Mesenchymal stem cell (in vitro differentiated cells and primary cell): ENCODE data around the gene PRPS1.

Experiments
- DNase-seq: peaks from one replicate; pipeline ENCODE4 v3.0.0-alpha.2; 2013
- H2AFZ ChIP-seq: one replicate; pipeline ENCODE4 v1.6.1; 2013; ENCODE audit warnings: low read depth, mild to moderate bottlenecking, control low read depth, inconsistent platforms, low read length, moderate library complexity
- H2AK5ac ChIP-seq: 2 replicates; pipeline ENCODE4 v1.6.1; 2013; ENCODE audit warnings: low read length, moderate library complexity, mild to moderate bottlenecking, inconsistent platforms; ENCODE audit not compliant: severe bottlenecking
- H2BK120ac ChIP-seq: one replicate; pipeline ENCODE4 v1.6.1; 2013; ENCODE audit warnings: low read depth, mild to moderate bottlenecking, inconsistent platforms, low read length, moderate library complexity
- H2BK12ac ChIP-seq, 2 experiments: one replicate each; pipeline ENCODE4 v1.6.1; 2013; ENCODE audit warnings: inconsistent platforms in 2 of 2, low read length in 2 of 2, mild to moderate bottlenecking in 2 of 2, moderate library complexity in 2 of 2, control low read depth in 1 of 2
- H2BK15ac ChIP-seq: one replicate; pipeline ENCODE4 v1.6.1; 2013; ENCODE audit warnings: mild to moderate bottlenecking, low read depth, inconsistent platforms; ENCODE audit not compliant: poor library complexity, severe bottlenecking
- H2BK5ac ChIP-seq: 2 replicates; pipeline ENCODE4 v1.6.1; 2013; ENCODE audit warnings: low read depth, mild to moderate bottlenecking, low read length, control low read depth, inconsistent platforms; ENCODE audit not compliant: poor library complexity, severe bottlenecking
- H3K14ac ChIP-seq, 2 experiments: one replicate each; pipeline ENCODE4 v1.6.1; 2013; ENCODE audit warnings: inconsistent platforms in 2 of 2, low read length in 2 of 2, control low read depth in 1 of 2, mild to moderate bottlenecking in 1 of 2, moderate library complexity in 1 of 2
- H3K18ac ChIP-seq, 2 experiments: one replicate each; pipeline ENCODE4 v1.6.1; 2013; ENCODE audit warnings: inconsistent platforms in 2 of 2, low read length in 2 of 2, control low read depth in 1 of 2, low read depth in 1 of 2, mild to moderate bottlenecking in 1 of 2
- H3K23ac ChIP-seq, 2 experiments: one replicate each; pipeline ENCODE4 v1.6.1; 2013; ENCODE audit warnings: inconsistent platforms in 2 of 2, low read length in 2 of 2, mild to moderate bottlenecking in 2 of 2, moderate library complexity in 2 of 2, control low read depth in 1 of 2
- H3K27ac ChIP-seq: 2 replicates; pipeline ENCODE4 v1.5.1; 2013; ENCODE audit warnings: mild to moderate bottlenecking, moderate library complexity, low read length, control low read depth, inconsistent platforms; ENCODE audit not compliant: poor library complexity, severe bottlenecking
- H3K27me3 ChIP-seq, 2 experiments: 2 replicates each; pipeline versions ENCODE4 v1.6.1 to v1.7.0; 2013; ENCODE audit warnings: low read length in 2 of 2, mild to moderate bottlenecking in 2 of 2, moderate library complexity in 2 of 2, control low read depth in 1 of 2, inconsistent platforms in 1 of 2; ENCODE audit not compliant: control insufficient read depth in 1 of 2, insufficient read depth in 1 of 2
- H3K36me3 ChIP-seq, 2 experiments: 2 replicates each; pipeline versions ENCODE4 v1.6.1 to v1.7.0; 2013; ENCODE audit warnings: low read length in 2 of 2, control low read depth in 1 of 2, inconsistent platforms in 1 of 2, low read depth in 1 of 2, mild to moderate bottlenecking in 1 of 2; ENCODE audit not compliant: insufficient read depth in 2 of 2, control insufficient read depth in 1 of 2
- H3K4ac ChIP-seq, 2 experiments: one replicate each; pipeline ENCODE4 v1.6.1; 2013; ENCODE audit warnings: inconsistent platforms in 2 of 2, low read length in 2 of 2, mild to moderate bottlenecking in 2 of 2, moderate library complexity in 2 of 2, control low read depth in 1 of 2, low read depth in 1 of 2
- H3K4me1 ChIP-seq: 2 replicates; pipeline ENCODE4 v1.6.1; 2013; ENCODE audit warnings: low read depth, low read length, control low read depth; ENCODE audit not compliant: control insufficient read depth, insufficient read depth
- H3K4me2 ChIP-seq: 2 replicates; pipeline ENCODE4 v1.6.1; 2013; ENCODE audit warnings: low read length, mild to moderate bottlenecking, inconsistent platforms; ENCODE audit not compliant: poor library complexity, severe bottlenecking
- H3K4me3 ChIP-seq, 2 experiments: 2 replicates each; pipeline versions ENCODE4 v1.5.1 to v1.7.0; 2013; ENCODE audit warnings: low read length in 2 of 2, mild to moderate bottlenecking in 2 of 2, control low read depth in 1 of 2, low read depth in 1 of 2; ENCODE audit not compliant: insufficient read depth in 1 of 2
- H3K79me1 ChIP-seq: replicated peaks from 2 replicates; pipeline ENCODE4 v1.6.1; 2013; ENCODE audit warnings: mild to moderate bottlenecking, control low read depth, low read length, inconsistent platforms; ENCODE audit not compliant: poor library complexity, severe bottlenecking
- H3K9ac ChIP-seq: 2 replicates; pipeline ENCODE4 v1.7.0; 2013; ENCODE audit warnings: mild to moderate bottlenecking, low read length, moderate library complexity
- H3K9me3 ChIP-seq: 2 replicates; pipeline ENCODE4 v1.7.0; 2013; ENCODE audit warnings: mild to moderate bottlenecking, low read length; ENCODE audit not compliant: control insufficient read depth
- H4K8ac ChIP-seq: one replicate; pipeline ENCODE4 v1.6.1; 2013; ENCODE audit warnings: inconsistent platforms, mild to moderate bottlenecking, low read length, moderate library complexity
- H4K91ac ChIP-seq: one replicate; pipeline ENCODE4 v1.6.1; 2013; ENCODE audit warnings: mild to moderate bottlenecking, low read length, inconsistent platforms
- WGBS: methylation state at CpG from one replicate; pipeline ENCODE4 v1.1.7; 2013; ENCODE audit warnings: mixed read lengths; 5-methylcytosine and 5-hydroxymethylcytosine counted together

The PRPS1 gene

DNA sequence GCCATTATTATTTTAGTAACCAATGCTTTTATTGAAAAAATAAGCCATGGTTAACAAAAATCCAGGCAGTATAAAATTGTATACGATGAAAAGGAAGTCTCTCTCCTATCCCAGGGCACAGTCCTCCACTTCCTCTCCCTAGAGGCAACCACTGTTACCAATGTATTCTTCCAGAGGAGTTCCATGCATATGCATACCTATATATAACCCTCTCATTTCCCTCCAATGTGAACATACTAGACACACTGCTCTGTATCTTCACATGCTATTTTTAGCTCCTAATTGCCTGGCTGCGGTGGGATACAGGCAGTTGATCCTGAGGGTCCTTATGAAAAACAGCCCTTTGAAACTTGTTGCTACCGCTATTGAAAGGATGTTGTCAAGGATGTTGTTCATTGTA lies 33.8 kb downstream of the PRPS1 start:
- DNase-seq: no peak
- WGBS: 70% methylated on average over 3 of the region's 3 CpGs
- no peak overlapping the region for H4K91ac ChIP-seq
- H2AK5ac ChIP-seq: no peak overlapping the region
- no peaks in the 10 kb centered on the region for H3K79me1 ChIP-seq
- H3K4me1 ChIP-seq: no peaks in the 10 kb centered on the region
- no peak overlapping the region for H2BK12ac ChIP-seq
- H2BK120ac ChIP-seq: no peak overlapping the region
- no peak overlapping the region for H3K14ac ChIP-seq
- H2AFZ ChIP-seq: no peak overlapping the region
- no peak overlapping the region for H3K18ac ChIP-seq
- no peak overlapping the region for H3K23ac ChIP-seq
- H3K4ac ChIP-seq: no peak overlapping the region
- H3K4me3 ChIP-seq: no peak overlapping the region
- peaks cover 0 to 7% of the 10 kb centered on the region in 2 experiments for H3K27me3 ChIP-seq
- no peak overlapping the region for H4K8ac ChIP-seq
- H2BK15ac ChIP-seq: no peak overlapping the region
- no peaks in the 10 kb centered on the region for H3K9me3 ChIP-seq
- no peak overlapping the region for H3K4me2 ChIP-seq
- no peaks in the 10 kb centered on the region for H3K36me3 ChIP-seq
- H2BK5ac ChIP-seq: no peak overlapping the region
- H3K27ac ChIP-seq: no peak overlapping the region
- H3K9ac ChIP-seq: no peak overlapping the region

DNA sequence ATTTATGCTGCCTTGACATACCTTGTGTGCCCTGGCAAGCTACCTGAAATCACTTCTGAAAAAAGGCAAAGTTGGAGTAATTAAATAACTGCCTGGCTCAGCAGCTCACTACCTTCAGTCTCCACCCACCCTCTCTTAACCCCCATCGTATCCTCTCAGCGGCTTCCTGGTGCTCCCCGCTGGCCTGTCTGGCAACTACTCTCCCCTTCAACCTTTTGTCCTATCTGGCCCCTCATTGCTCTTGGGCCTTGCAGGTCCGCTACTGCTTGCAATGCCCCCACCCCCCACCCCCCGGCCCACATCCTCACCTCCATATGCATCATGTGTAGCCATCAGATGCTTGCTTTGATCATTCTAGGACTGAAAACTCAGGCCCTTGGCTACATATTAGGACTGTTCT lies 34.5 kb downstream of the PRPS1 start:
- no peak overlapping the region for H4K8ac ChIP-seq
- no peak overlapping the region for H3K4me2 ChIP-seq
- H3K36me3 ChIP-seq: no peaks in the 10 kb centered on the region
- H3K23ac ChIP-seq: no peak overlapping the region
- no peak overlapping the region for H3K4ac ChIP-seq
- WGBS: 74% methylated on average over 5 of the region's 5 CpGs
- H3K4me3 ChIP-seq: no peak overlapping the region
- no peak overlapping the region for H2AK5ac ChIP-seq
- no peak for DNase-seq
- no peak overlapping the region for H2BK15ac ChIP-seq
- no peak overlapping the region for H3K27ac ChIP-seq
- no peak overlapping the region for H2BK5ac ChIP-seq
- no peak overlapping the region for H2BK120ac ChIP-seq
- no peak overlapping the region for H2AFZ ChIP-seq
- peaks cover 0 to 12% of the 10 kb centered on the region in 2 experiments for H3K27me3 ChIP-seq
- no peaks in the 10 kb centered on the region for H3K9me3 ChIP-seq
- no peaks in the 10 kb centered on the region for H3K4me1 ChIP-seq
- no peak overlapping the region for H3K9ac ChIP-seq
- H3K18ac ChIP-seq: no peak overlapping the region
- H2BK12ac ChIP-seq: no peak overlapping the region
- no peaks in the 10 kb centered on the region for H3K79me1 ChIP-seq
- no peak overlapping the region for H3K14ac ChIP-seq
- H4K91ac ChIP-seq: no peak overlapping the region

DNA sequence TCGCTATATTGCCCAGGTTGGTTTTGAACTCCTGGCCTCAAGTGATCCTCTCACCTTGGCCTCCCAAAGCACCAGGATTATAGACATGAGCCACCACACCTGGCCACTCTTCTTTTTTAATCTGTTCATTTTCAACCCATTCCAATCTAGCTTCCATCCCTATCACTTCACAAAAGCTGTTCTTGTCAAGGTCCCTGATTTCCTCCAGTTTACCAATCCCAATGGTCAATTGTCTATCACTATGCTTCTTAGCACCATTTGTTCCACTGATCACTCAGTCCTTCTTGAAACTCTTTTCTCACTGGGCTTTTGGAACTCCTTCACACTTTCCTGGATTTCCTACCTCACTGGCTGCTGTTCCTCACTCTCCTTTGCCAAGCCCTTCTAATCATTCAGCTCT lies 38.6 kb downstream of the PRPS1 start:
- WGBS: 100% methylated on average over 1 of the region's 1 CpG
- Histone ChIP-seq H3K4ac (no peak overlapping the region), H3K9me3 (no peaks in the 10 kb centered on the region), H2AK5ac (no peak overlapping the region), H3K79me1 (no peaks in the 10 kb centered on the region), H2AFZ (no peak overlapping the region), H2BK120ac (no peak overlapping the region), H3K9ac (no peak overlapping the region), H3K36me3 (no peaks in the 10 kb centered on the region), H3K27ac (no peak overlapping the region), H3K4me1 (peaks cover 1% of the 10 kb centered on the region), H2BK12ac (no peak overlapping the region), H3K4me2 (no peak overlapping the region), H3K14ac (no peak overlapping the region), H3K23ac (no peak overlapping the region), H3K4me3 (no peak overlapping the region), H3K27me3 (peaks cover 0 to 17% of the 10 kb centered on the region in 2 experiments), H4K91ac (no peak overlapping the region), H2BK15ac (no peak overlapping the region), H4K8ac (no peak overlapping the region), H2BK5ac (no peak overlapping the region), H3K18ac (no peak overlapping the region)
- no peak for DNase-seq

DNA sequence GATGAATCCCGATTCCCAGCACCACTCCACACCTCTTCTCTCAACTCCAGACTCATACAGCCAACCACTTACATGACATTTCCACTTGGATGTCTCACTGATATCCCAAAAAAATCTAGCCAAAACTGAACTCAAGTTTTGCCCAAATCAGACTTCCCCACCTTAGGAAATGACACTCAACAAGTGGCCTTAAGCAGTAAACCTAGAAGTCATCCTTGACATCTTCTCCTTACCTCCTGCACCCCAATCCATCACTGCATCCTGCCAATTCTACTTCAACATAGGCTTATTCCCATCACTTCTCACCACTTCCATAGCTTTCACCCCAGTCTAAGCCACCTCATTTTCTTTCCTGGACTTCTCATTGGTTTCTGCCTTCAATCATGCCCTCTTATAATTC lies 39.1 kb downstream of the PRPS1 start:
- Histone ChIP-seq H3K27me3 (peaks cover 0 to 17% of the 10 kb centered on the region in 2 experiments), H3K4me2 (no peak overlapping the region), H3K23ac (no peak overlapping the region), H3K4ac (no peak overlapping the region), H4K8ac (no peak overlapping the region), H3K9ac (no peak overlapping the region), H2AK5ac (no peak overlapping the region), H3K9me3 (no peaks in the 10 kb centered on the region), H2BK120ac (no peak overlapping the region), H3K79me1 (no peaks in the 10 kb centered on the region), H3K27ac (no peak overlapping the region), H3K4me1 (peaks cover 1% of the 10 kb centered on the region), H4K91ac (no peak overlapping the region), H3K14ac (no peak overlapping the region), H3K36me3 (no peaks in the 10 kb centered on the region), H2BK12ac (no peak overlapping the region), H2AFZ (no peak overlapping the region), H2BK5ac (no peak overlapping the region), H2BK15ac (no peak overlapping the region), H3K4me3 (no peak overlapping the region), H3K18ac (no peak overlapping the region)
- 90% methylated on average over 1 of the region's 1 CpG for WGBS
- no peak for DNase-seq
